HepG2 (cell line): ENCODE results near the gene PPM1M.

Experiments used
- BCL6 ChIP-seq: IDR thresholded peaks from 2 replicates; pipeline ENCODE4 v1.6.1; 2016; ENCODE audit warnings: missing genetic modification reagents, missing compliant biosample characterization
- MLLT10 ChIP-seq: sonication (generic); formaldehyde crosslinking; IDR thresholded peaks from 2 replicates; pipeline ENCODE4 v1.4.0; 2020; ENCODE audit warnings: missing genetic modification reagents

GRCh38 chr3:52198643-52199608, 46.6 kb upstream of the PPM1M start:
- TF ChIP-seq BCL6 (CRISPR knock-in tag) (no peak), MLLT10 (CRISPR knock-in tag) (no peak)
